KMS-11 (cell line): ENCODE data around the gene P4HB.

Experiments
- H2AFZ ChIP-seq: fragments of 200-600 bp; sonication (generic); 2 replicates; pipeline ENCODE4 v1.6.1; 2016; ENCODE audit warnings: antibody characterized with exemption, mixed run types, low read depth
- H3K27ac ChIP-seq: fragments of 200-600 bp; sonication (generic); 2 replicates; pipeline ENCODE4 v1.6.1; 2016; ENCODE audit warnings: mild to moderate bottlenecking, mixed run types
- H3K27me3 ChIP-seq: fragments of 200-600 bp; sonication (generic); 2 replicates; pipeline ENCODE4 v1.6.1; 2017; ENCODE audit warnings: mild to moderate bottlenecking, low read depth, mixed run types, moderate library complexity; ENCODE audit not compliant: insufficient read depth
- H3K36me3 ChIP-seq: fragments of 200-600 bp; sonication (generic); 2 replicates; pipeline ENCODE4 v1.6.1; 2017; ENCODE audit warnings: mild to moderate bottlenecking, mixed run types; ENCODE audit not compliant: insufficient read depth
- H3K4me1 ChIP-seq: fragments of 200-600 bp; sonication (generic); 2 replicates; pipeline ENCODE4 v1.6.1; 2016; ENCODE audit warnings: mild to moderate bottlenecking, low read depth, mixed run types; ENCODE audit not compliant: poor library complexity, severe bottlenecking
- H3K4me2 ChIP-seq: fragments of 200-600 bp; sonication (generic); 2 replicates; pipeline ENCODE4 v1.7.0; 2016; ENCODE audit warnings: mild to moderate bottlenecking, mixed run types
- H3K4me3 ChIP-seq: fragments of 200-600 bp; sonication (generic); IDR thresholded peaks from 2 replicates; pipeline ENCODE4 v1.6.1; 2017; ENCODE audit warnings: low read depth, low read length, mixed read lengths; ENCODE audit not compliant: insufficient read depth
- H3K79me2 ChIP-seq: fragments of 200-600 bp; sonication (generic); 2 replicates; pipeline ENCODE4 v1.6.1; 2016; ENCODE audit warnings: low read depth, mixed run types; ENCODE audit not compliant: insufficient read depth
- H3K9ac ChIP-seq: fragments of 200-600 bp; sonication (generic); 2 replicates; pipeline ENCODE4 v1.6.1; 2016; ENCODE audit warnings: mild to moderate bottlenecking, mixed run types
- H4K20me1 ChIP-seq: fragments of 200-600 bp; sonication (generic); 2 replicates; pipeline ENCODE4 v1.6.1; 2016; ENCODE audit warnings: mild to moderate bottlenecking, mixed run types; ENCODE audit not compliant: insufficient read depth
- CTCF ChIP-seq: fragments of 200-600 bp; sonication (generic); conservative IDR thresholded peaks from 2 replicates; pipeline ENCODE4 v1.6.1; 2017; ENCODE audit warnings: low read depth, mild to moderate bottlenecking, antibody characterized with exemption, low read length, moderate library complexity, mixed read lengths

Gene P4HB

GRCh38 chr17:81794509-81794908, 65.8 kb downstream of the P4HB start:
- Histone ChIP-seq H3K27ac (no peak overlapping the region), H3K27me3 (peaks cover 23% of the 10 kb centered on the region), H4K20me1 (no peaks in the 10 kb centered on the region), H3K4me1 (no peaks in the 10 kb centered on the region), H3K36me3 (no peaks in the 10 kb centered on the region), H2AFZ (no peak overlapping the region), H3K79me2 (no peaks in the 10 kb centered on the region), H3K9ac (no peak overlapping the region), H3K4me2 (no peak overlapping the region), H3K4me3 (no peak overlapping the region)
- TF ChIP-seq CTCF, result no peak

DNA sequence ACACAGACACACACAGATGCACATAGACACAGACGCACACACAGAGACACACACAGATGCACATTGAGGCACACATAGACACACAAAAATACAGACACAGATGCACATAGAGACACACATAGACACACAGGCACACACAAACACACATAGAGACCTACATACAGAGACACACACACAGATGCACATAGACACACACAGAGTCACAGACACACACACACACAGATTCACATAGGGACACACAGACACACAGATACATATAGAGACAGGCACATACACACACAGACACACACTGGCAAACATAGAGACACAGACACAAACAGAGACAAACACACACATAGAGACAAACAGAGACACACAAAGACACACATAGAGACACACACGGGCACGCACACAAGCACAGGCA, 66.3 kb downstream of the P4HB start:
- H3K36me3 ChIP-seq, result no peaks in the 10 kb centered on the region
- H3K4me1 ChIP-seq, result no peaks in the 10 kb centered on the region
- H4K20me1 ChIP-seq, result no peaks in the 10 kb centered on the region
- H3K27me3 ChIP-seq, result peaks cover 19% of the 10 kb centered on the region
- TF ChIP-seq CTCF, result no peak
- no peak overlapping the region for H3K9ac ChIP-seq
- no peaks in the 10 kb centered on the region for H3K79me2 ChIP-seq
- H2AFZ ChIP-seq, result no peak overlapping the region
- H3K4me2 ChIP-seq, result no peak overlapping the region
- H3K4me3 ChIP-seq, result no peak overlapping the region
- no peak overlapping the region for H3K27ac ChIP-seq
